Osteoblast (primary cell): Measurements from ENCODE around the gene GRM4. TPM values are rescaled to one million over a fixed set of nuclear protein-coding genes. Genes with fewer than 3 reads are reported as not detected.

ENCODE experiments used
- DNase-seq: peaks from one replicate; pipeline ENCODE4 v3.0.0; 2011; ENCODE audit warnings: low spot score, mixed read lengths; ENCODE audit not compliant: insufficient read length; ENCODE audit errors: missing footprints
- H2AFZ ChIP-seq: 2 replicates; pipeline ENCODE4 v1.6.0; 2011; ENCODE audit warnings: mild to moderate bottlenecking, low read length
- H3K27ac ChIP-seq: 2 replicates; pipeline ENCODE4 v1.5.1; 2011; ENCODE audit warnings: mild to moderate bottlenecking, low read depth, low read length, moderate library complexity
- H3K27me3 ChIP-seq: 2 replicates; pipeline ENCODE4 v1.6.0; 2012; ENCODE audit warnings: mild to moderate bottlenecking, control low read depth, inconsistent platforms, low read length, moderate library complexity; ENCODE audit not compliant: insufficient read depth
- H3K36me3 ChIP-seq: 2 replicates; pipeline ENCODE4 v1.5.1; 2011; ENCODE audit warnings: mild to moderate bottlenecking, low read length, control low read depth, moderate library complexity; ENCODE audit not compliant: insufficient read depth
- H3K4me1 ChIP-seq: 2 replicates; pipeline ENCODE4 v1.5.1; 2011; ENCODE audit warnings: mild to moderate bottlenecking, low read length, control low read depth, moderate library complexity; ENCODE audit not compliant: insufficient read depth
- H3K4me2 ChIP-seq: 2 replicates; pipeline ENCODE4 v1.6.0; 2011; ENCODE audit warnings: mild to moderate bottlenecking, low read length; ENCODE audit not compliant: insufficient read depth
- H3K4me3 ChIP-seq: fragments of 200-600 bp; sonication (generic); 3 replicates; pipeline ENCODE4 v1.5.1; 2012; ENCODE audit warnings: mild to moderate bottlenecking, low read length, inconsistent platforms; ENCODE audit not compliant: insufficient read depth
- H3K79me2 ChIP-seq: 2 replicates; pipeline ENCODE4 v1.6.0; 2012; ENCODE audit warnings: mild to moderate bottlenecking, low read length, control low read depth, inconsistent platforms; ENCODE audit not compliant: insufficient read depth
- H3K9me3 ChIP-seq: 2 replicates; pipeline ENCODE4 v1.5.1; 2011; ENCODE audit warnings: low read depth, low read length, control low read depth
- H4K20me1 ChIP-seq: 2 replicates; pipeline ENCODE4 v1.6.0; 2012; ENCODE audit warnings: mild to moderate bottlenecking, low read length, control low read depth; ENCODE audit not compliant: insufficient read depth
- CTCF ChIP-seq: IDR thresholded peaks from 2 replicates; pipeline ENCODE4 v1.5.1; 2011; ENCODE audit warnings: mild to moderate bottlenecking, low read depth, low read length, moderate library complexity; ENCODE audit errors: extremely low read depth
- total RNA-seq: library from RNA; depleted of rRNA; stranded (reverse); fragments of >200 nt; gene quantifications from 2 replicates; pipeline ENCODE4 v1.2.3, GENCODE V29; 2012

GRM4 gene
- total RNA-seq, 1 donor = 0.36 TPM

- H3K27ac ChIP-seq = no peak overlapping the region
- H3K79me2 ChIP-seq = no peaks in the 10 kb centered on the region
- no peak overlapping the region for H3K4me3 ChIP-seq
- no peaks in the 10 kb centered on the region for H4K20me1 ChIP-seq
- H3K4me2 ChIP-seq = no peak overlapping the region
- H2AFZ ChIP-seq = peak overlapping the region; percentile 62
- DNase-seq = peak; percentile 93
- no peaks in the 10 kb centered on the region for H3K9me3 ChIP-seq
- TF ChIP-seq CTCF = no peak
- peaks cover 6% of the 10 kb centered on the region for H3K27me3 ChIP-seq
- H3K4me1 ChIP-seq = no peaks in the 10 kb centered on the region
- H3K36me3 ChIP-seq = no peaks in the 10 kb centered on the region
Observed at GRCh38 chr6:33983109-33983716, 162.7 kb downstream of the GRM4 start.

- no peaks in the 10 kb centered on the region for H3K4me1 ChIP-seq
- no peak overlapping the region for H3K27ac ChIP-seq
- H3K4me3 ChIP-seq = no peak overlapping the region
- H3K9me3 ChIP-seq = no peaks in the 10 kb centered on the region
- no peak overlapping the region for H3K4me2 ChIP-seq
- no peak for TF ChIP-seq CTCF
- H4K20me1 ChIP-seq = no peaks in the 10 kb centered on the region
- no peaks in the 10 kb centered on the region for H3K36me3 ChIP-seq
- peaks cover 10% of the 10 kb centered on the region for H3K27me3 ChIP-seq
- DNase-seq = peak; percentile 63
- no peak overlapping the region for H2AFZ ChIP-seq
- no peaks in the 10 kb centered on the region for H3K79me2 ChIP-seq
Observed at GRCh38 chr6:33981861-33982260, 164.0 kb downstream of the GRM4 start.

DNA sequence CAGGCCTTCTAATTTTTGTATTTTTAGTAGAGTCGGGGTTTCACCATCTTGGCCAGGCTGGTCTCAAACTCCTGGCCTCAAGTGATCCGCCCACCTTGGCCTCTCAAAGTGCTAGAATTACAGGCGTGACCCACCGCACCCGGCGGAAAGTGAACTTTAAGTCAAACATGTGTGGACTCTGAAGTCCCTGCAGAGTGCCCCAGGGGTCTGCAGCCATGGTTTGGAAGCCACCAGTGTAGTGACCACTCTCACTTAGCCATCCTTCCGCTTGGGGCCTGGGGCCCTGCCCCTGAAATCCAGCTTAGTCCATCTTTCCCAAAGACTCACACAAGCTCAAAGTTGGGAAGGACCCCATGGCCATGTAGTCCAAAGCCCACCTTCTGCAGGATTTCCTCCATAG, 164.5 kb downstream of the GRM4 start:
- no peak for DNase-seq
- Histone ChIP-seq H3K27ac (no peak overlapping the region), H3K27me3 (peaks cover 10% of the 10 kb centered on the region), H3K9me3 (no peaks in the 10 kb centered on the region), H3K36me3 (no peaks in the 10 kb centered on the region), H4K20me1 (no peaks in the 10 kb centered on the region), H2AFZ (no peak overlapping the region), H3K4me1 (no peaks in the 10 kb centered on the region), H3K4me3 (no peak overlapping the region), H3K4me2 (no peak overlapping the region), H3K79me2 (no peaks in the 10 kb centered on the region)
- TF ChIP-seq CTCF = no peak

GRCh38 chr6:33980176-33981175, 165.4 kb downstream of the GRM4 start:
- Histone ChIP-seq H4K20me1 (no peaks in the 10 kb centered on the region), H3K4me3 (no peak overlapping the region), H3K79me2 (no peaks in the 10 kb centered on the region), H3K9me3 (no peaks in the 10 kb centered on the region), H3K27me3 (peaks cover 15% of the 10 kb centered on the region), H3K4me1 (no peaks in the 10 kb centered on the region), H2AFZ (no peak overlapping the region), H3K27ac (no peak overlapping the region), H3K4me2 (no peak overlapping the region), H3K36me3 (no peaks in the 10 kb centered on the region)
- no peak for TF ChIP-seq CTCF
- peak; percentile 66 for DNase-seq
